ENCODE results near the gene IL20RA. TPM values are rescaled to one million over a fixed set of nuclear protein-coding genes. Genes with fewer than 3 reads are reported as not detected.

IL20RA gene
- total and polyA plus RNA-seq, 4 donors: 0.17 to 0.65 (median 0.25) TPM; not detected in 1

DNA sequence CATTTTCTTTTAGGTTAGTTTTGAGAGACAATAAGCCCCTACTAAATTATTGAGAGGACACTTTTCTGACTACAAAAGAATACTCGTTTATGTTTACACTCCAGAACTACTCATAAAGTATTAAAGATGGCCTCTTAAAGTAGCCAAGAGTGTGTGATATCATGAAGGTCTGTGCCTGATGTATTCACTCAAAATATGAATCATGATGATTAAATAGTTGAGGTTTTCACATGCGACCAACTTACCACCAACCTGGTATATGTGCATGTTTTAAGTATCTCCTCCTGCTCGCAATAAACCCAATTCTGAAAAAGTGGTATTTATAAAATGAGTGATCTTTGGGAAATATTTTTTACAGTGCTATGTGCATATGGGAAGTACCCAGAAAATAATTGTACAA, 43.9 kb downstream of the IL20RA start:
- H3K9me3 ChIP-seq (ENCODE audit: control insufficient read depth in 4 of 4, low read length in 3 of 4): no peaks in the 10 kb centered on the region
- no peak overlapping the region for H3K4me3 ChIP-seq (ENCODE audit: low read depth in 1 of 3, low read length in 3 of 3)
- no peaks in the 10 kb centered on the region for H3K4me1 ChIP-seq (ENCODE audit: control insufficient read depth in 4 of 4, insufficient read depth in 4 of 4, low read length in 3 of 4)
- H3K27me3 ChIP-seq (ENCODE audit: control insufficient read depth in 4 of 4, insufficient read depth in 4 of 4, low read length in 3 of 4): peaks cover 0 to 16% (median 6%) of the 10 kb centered on the region in 4 donors
- WGBS: 52% methylated on average over 3 of the region's 3 CpGs
- H3K36me3 ChIP-seq (ENCODE audit: control insufficient read depth in 4 of 4, insufficient read depth in 3 of 4, low read depth in 1 of 4, low read length in 3 of 4): no peaks in the 10 kb centered on the region
- no peak overlapping the region for H3K9ac ChIP-seq (ENCODE audit: low read depth in 1 of 2, low read length in 2 of 2)
- no peak overlapping the region for H3K27ac ChIP-seq (ENCODE audit: low read depth in 1 of 2, low read length in 2 of 2)
- no peak for DNase-seq (ENCODE audit: low spot score)
- TF ChIP-seq YY1 (IDR thresholded peaks at IDR 0.05) (no peak), NR2F2 (IDR thresholded peaks at IDR 0.05) (no peak), RXRA (IDR thresholded peaks at IDR 0.05) (no peak), SP1 (IDR thresholded peaks at IDR 0.05) (no peak), RAD21 (IDR thresholded peaks at IDR 0.05) (no peak)
- TF ChIP-seq, protein P1, sequence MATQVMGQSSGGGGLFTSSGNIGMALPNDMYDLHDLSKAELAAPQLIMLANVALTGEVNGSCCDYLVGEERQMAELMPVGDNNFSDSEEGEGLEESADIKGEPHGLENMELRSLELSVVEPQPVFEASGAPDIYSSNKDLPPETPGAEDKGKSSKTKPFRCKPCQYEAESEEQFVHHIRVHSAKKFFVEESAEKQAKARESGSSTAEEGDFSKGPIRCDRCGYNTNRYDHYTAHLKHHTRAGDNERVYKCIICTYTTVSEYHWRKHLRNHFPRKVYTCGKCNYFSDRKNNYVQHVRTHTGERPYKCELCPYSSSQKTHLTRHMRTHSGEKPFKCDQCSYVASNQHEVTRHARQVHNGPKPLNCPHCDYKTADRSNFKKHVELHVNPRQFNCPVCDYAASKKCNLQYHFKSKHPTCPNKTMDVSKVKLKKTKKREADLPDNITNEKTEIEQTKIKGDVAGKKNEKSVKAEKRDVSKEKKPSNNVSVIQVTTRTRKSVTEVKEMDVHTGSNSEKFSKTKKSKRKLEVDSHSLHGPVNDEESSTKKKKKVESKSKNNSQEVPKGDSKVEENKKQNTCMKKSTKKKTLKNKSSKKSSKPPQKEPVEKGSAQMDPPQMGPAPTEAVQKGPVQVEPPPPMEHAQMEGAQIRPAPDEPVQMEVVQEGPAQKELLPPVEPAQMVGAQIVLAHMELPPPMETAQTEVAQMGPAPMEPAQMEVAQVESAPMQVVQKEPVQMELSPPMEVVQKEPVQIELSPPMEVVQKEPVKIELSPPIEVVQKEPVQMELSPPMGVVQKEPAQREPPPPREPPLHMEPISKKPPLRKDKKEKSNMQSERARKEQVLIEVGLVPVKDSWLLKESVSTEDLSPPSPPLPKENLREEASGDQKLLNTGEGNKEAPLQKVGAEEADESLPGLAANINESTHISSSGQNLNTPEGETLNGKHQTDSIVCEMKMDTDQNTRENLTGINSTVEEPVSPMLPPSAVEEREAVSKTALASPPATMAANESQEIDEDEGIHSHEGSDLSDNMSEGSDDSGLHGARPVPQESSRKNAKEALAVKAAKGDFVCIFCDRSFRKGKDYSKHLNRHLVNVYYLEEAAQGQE (IDR thresholded peaks at IDR 0.05): no peak
- TF ChIP-seq, protein P2, sequence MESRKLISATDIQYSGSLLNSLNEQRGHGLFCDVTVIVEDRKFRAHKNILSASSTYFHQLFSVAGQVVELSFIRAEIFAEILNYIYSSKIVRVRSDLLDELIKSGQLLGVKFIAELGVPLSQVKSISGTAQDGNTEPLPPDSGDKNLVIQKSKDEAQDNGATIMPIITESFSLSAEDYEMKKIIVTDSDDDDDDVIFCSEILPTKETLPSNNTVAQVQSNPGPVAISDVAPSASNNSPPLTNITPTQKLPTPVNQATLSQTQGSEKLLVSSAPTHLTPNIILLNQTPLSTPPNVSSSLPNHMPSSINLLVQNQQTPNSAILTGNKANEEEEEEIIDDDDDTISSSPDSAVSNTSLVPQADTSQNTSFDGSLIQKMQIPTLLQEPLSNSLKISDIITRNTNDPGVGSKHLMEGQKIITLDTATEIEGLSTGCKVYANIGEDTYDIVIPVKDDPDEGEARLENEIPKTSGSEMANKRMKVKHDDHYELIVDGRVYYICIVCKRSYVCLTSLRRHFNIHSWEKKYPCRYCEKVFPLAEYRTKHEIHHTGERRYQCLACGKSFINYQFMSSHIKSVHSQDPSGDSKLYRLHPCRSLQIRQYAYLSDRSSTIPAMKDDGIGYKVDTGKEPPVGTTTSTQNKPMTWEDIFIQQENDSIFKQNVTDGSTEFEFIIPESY (IDR thresholded peaks at IDR 0.05): no peak
- TF ChIP-seq, protein P3, sequence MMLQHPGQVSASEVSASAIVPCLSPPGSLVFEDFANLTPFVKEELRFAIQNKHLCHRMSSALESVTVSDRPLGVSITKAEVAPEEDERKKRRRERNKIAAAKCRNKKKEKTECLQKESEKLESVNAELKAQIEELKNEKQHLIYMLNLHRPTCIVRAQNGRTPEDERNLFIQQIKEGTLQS (IDR thresholded peaks at IDR 0.05): no peak

DNA sequence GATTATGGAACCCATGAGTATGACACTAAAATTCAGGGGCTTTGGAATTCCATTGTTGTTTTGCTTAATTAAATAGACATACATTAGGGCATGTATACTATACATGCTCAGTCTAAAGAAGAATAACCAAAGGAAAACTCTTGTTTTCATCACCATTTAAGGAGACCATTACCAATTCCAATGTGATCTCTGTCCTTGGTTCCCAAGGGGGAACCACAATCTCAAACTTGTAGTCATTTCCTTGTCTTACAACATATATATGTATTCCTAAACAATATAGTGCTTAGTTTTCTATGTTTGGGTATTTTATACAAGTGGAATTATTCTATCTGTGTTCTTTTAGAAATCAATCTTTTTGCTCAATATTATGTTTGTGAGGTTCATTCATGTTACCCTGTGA, 49.2 kb downstream of the IL20RA start:
- no peak overlapping the region for H3K27ac ChIP-seq (ENCODE audit: low read depth in 1 of 2, low read length in 2 of 2)
- TF ChIP-seq SP1 (IDR thresholded peaks at IDR 0.05): no peak
- no peak for TF ChIP-seq RAD21 (IDR thresholded peaks at IDR 0.05)
- TF ChIP-seq HNF4G (IDR thresholded peaks at IDR 0.05): no peak
- TF ChIP-seq, protein P4, sequence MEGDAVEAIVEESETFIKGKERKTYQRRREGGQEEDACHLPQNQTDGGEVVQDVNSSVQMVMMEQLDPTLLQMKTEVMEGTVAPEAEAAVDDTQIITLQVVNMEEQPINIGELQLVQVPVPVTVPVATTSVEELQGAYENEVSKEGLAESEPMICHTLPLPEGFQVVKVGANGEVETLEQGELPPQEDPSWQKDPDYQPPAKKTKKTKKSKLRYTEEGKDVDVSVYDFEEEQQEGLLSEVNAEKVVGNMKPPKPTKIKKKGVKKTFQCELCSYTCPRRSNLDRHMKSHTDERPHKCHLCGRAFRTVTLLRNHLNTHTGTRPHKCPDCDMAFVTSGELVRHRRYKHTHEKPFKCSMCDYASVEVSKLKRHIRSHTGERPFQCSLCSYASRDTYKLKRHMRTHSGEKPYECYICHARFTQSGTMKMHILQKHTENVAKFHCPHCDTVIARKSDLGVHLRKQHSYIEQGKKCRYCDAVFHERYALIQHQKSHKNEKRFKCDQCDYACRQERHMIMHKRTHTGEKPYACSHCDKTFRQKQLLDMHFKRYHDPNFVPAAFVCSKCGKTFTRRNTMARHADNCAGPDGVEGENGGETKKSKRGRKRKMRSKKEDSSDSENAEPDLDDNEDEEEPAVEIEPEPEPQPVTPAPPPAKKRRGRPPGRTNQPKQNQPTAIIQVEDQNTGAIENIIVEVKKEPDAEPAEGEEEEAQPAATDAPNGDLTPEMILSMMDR (IDR thresholded peaks at IDR 0.05; ENCODE audit: low read depth, low read length, missing input control): no peak
- no peak for TF ChIP-seq EGR1 (IDR thresholded peaks at IDR 0.05; ENCODE audit: low read depth in 2 of 2)
- no peak for TF ChIP-seq NR2F2 (IDR thresholded peaks at IDR 0.05)
- no peak for TF ChIP-seq RXRA (IDR thresholded peaks at IDR 0.05)
- no peak for TF ChIP-seq YY1 (IDR thresholded peaks at IDR 0.05)
- no peak for TF ChIP-seq HNF4A (conservative IDR thresholded peaks at IDR 0.05)
- TF ChIP-seq FOXA1 (IDR thresholded peaks at IDR 0.05): no peak
- TF ChIP-seq, protein P1 (IDR thresholded peaks at IDR 0.05): no peak
- TF ChIP-seq JUND (IDR thresholded peaks at IDR 0.05): no peak
- no peak overlapping the region for H3K4me3 ChIP-seq (ENCODE audit: low read depth in 1 of 3, low read length in 3 of 3)
- peaks cover 0 to 22% (median 7%) of the 10 kb centered on the region in 4 donors for H3K27me3 ChIP-seq (ENCODE audit: control insufficient read depth in 4 of 4, insufficient read depth in 4 of 4, low read length in 3 of 4)
- no peaks in the 10 kb centered on the region for H3K36me3 ChIP-seq (ENCODE audit: control insufficient read depth in 4 of 4, insufficient read depth in 3 of 4, low read depth in 1 of 4, low read length in 3 of 4)
- H3K9ac ChIP-seq (ENCODE audit: low read depth in 1 of 2, low read length in 2 of 2): no peak overlapping the region
- no peaks in the 10 kb centered on the region for H3K9me3 ChIP-seq (ENCODE audit: control insufficient read depth in 4 of 4, low read length in 3 of 4)
- H3K4me1 ChIP-seq (ENCODE audit: control insufficient read depth in 4 of 4, insufficient read depth in 4 of 4, low read length in 3 of 4): peaks cover 2 to 10% (median 7%) of the 10 kb centered on the region in 4 donors
- DNase-seq (ENCODE audit: low spot score): no peak

All from liver (tissue), 9 donors.